UCSD-AML1 (cell line): ENCODE data around the gene DDX24.

Source experiments
- DNase-seq: peaks from one replicate; lab custom pipeline; 2025; ENCODE audit not compliant: unreplicated experiment; lab: John Stamatoyannopoulos, UW

Gene DDX24

GRCh38 chr14:94080621-94081385 is at the start of gene DDX24, which contains the start of gene IFI27L1:
Gene DDX24, minus strand, starts transcription at chr14:94081202. Its CDS starts 1,460 bp downstream, at chr14:94079742.
Gene IFI27L1, plus strand, starts transcription at chr14:94081310. Its CDS starts 15,628 bp downstream, at chr14:94096938.
- DNase-seq, result peak; percentile 94

DNA sequence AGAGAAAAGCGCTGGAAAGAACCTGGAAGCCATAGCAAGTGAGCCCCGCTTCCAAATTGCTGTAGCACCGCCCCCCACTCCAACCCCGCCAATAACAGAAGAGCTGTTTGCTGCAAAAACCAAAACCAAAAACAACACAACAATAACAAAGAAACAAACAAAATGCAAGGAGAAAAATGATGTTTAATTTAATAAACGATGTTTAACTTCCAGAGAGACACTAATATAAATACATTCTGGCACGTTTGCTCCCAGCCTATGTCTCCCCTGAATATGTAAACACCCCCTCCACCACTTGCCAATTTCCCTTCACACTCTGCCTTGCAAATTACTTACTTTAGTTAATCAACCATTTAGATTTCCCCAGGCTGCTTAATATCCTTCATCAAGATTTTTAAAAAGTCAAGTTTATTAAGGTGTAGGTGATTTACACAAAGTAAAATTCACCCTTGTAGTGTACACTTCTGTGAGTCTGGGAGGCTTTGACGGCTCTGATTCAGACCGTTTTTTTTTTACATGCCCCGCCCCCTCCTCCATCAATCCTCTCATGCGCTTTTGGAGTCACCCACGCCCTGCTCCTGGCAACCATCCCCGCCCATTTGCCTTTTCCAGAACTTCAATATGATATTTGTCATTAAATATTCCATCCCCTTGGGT is 48.9 kb upstream of the DDX24 start:
- no peak for DNase-seq

- peak; percentile 80 for DNase-seq
Observed at GRCh38 chr14:94129111-94129757, 48.2 kb upstream of the DDX24 start, which contains the start of gene IFI27L2. Gene IFI27L2, minus strand, starts transcription at chr14:94129604. Its CDS starts 40 bp downstream, at chr14:94129564.

- DNase-seq, result no peak
Observed at GRCh38 chr14:94128216-94128839, 47.3 kb upstream of the DDX24 start.

GRCh38 chr14:94127330-94127729 is 46.3 kb upstream of the DDX24 start:
- no peak for DNase-seq

- DNase-seq, result no peak
Observed at GRCh38 chr14:94126800-94127199, 45.8 kb upstream of the DDX24 start.

GRCh38 chr14:94126419-94126677 is 45.3 kb upstream of the DDX24 start:
- DNase-seq, result no peak

- no peak for DNase-seq
Observed at GRCh38 chr14:94125659-94126418, 44.8 kb upstream of the DDX24 start.

DNA sequence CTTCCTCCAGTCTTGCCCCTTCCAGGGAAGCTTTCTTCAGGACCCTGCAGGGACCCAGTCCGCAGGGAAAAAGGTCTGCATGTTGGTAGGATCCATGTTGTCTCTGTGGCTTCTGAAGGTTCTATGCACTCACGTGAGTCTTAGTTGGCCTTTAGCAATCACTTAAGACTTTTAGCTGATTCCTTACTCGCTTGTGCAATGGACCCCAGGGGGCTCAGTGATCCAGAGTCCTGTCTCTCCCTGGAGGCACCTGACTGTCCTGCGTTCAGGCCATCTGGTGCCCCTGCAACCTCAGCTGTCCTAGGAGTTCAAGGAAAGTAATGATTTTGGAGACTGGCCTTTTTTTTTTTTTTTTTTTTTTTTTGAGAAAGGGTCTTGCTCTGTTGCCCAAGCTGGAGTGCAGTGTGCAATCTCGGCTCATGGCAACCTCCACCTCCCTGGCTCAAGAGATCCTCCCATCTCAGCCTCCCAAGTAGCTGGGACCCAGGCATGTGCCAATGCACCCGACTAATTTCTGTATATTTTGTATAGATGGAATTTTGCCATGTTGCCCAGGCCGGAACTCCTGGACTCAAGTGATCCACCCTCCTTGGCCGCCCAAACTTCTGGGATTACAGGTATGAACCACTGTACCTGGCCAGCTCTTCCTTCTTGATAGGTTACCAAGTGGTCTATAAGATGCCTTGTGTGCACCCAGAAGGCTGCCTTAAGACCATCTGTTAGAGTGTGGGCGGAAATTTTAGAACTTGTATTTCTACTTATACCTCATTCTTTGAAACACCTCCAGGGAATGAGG is 43.8 kb upstream of the DDX24 start:
- no peak for DNase-seq

GRCh38 chr14:94123868-94124267 is 42.9 kb upstream of the DDX24 start:
- no peak for DNase-seq

- no peak for DNase-seq
Observed at GRCh38 chr14:94123296-94123695, 42.3 kb upstream of the DDX24 start.

GRCh38 chr14:94122438-94122837 is 41.4 kb upstream of the DDX24 start:
- DNase-seq, result no peak

DNA sequence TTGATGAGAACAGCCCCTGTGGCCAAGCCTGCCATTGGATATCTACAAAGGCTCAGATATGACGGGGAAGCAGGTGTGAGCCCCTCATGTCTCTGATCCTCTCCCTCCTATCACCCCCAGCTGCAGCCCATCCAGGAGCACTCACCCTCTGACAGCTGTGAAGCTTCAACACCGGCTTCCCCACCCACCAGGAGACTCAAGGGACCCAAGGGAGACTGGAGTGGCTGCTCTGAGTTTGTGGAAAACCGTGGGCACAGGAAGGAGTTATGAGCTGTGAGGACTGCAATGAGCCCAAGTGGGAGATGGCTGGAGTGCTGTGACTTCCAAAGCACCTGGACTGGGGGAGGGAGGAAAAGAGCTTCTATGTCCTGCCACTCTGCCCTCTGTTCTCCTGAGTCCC is 40.5 kb upstream of the DDX24 start:
- DNase-seq, result no peak

GRCh38 chr14:94120667-94121340 is 39.8 kb upstream of the DDX24 start:
- no peak for DNase-seq

GRCh38 chr14:94119071-94119470 is 38.1 kb upstream of the DDX24 start:
- no peak for DNase-seq

DNA sequence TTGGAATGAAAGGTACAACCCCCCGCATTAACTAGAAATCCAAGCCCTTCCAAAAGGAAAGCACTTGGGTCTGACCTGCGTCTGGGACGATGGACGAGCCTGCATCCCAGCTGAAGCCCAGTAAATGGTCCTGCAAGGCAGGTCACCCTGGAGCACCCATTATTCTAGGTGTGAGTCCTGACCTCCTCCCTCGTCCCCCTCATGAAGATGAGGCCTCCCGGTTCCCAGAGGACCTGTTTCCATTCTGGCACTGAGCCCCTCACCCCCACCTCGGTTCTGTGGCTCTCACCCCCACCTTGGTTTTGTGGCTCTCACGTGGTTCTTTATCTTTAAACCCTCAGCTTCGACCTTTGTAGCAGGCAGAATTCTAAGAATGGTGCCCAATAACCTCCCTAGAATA is 36.9 kb upstream of the DDX24 start:
- DNase-seq, result no peak

- no peak for DNase-seq
Observed at GRCh38 chr14:94116701-94117100, 35.7 kb upstream of the DDX24 start.

GRCh38 chr14:94115631-94116030 is 34.6 kb upstream of the DDX24 start:
- DNase-seq, result no peak

DNA sequence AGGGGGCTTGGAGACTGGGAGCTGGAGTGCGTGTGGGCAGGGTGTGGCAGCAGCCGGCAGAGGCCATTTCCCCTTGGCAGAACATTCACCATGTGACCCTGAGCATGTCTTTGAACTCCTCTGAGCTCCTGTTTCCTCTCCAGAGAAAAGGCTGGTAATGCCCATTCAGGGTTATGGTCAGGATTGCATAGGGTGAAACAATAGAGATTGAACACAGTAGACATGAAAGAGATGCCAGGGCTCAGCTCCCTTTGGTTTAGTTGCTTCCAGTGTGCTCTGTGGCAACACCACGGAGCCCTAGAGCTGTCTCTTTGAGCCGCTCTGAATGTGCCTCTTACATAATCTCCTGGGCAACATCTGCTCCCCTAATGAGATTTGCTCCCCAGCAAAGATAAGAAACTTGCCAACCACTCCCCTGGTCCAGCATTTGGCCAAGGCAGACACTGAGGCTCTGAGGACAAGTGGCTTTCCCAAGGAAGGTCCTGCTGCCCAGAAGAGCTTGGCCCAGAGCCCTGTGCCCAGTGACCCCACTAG is 34.1 kb upstream of the DDX24 start:
- peak; percentile 29 for DNase-seq
